ENCODE results near the gene XYLT1.

GRCh38 chr16:17291289-17291688, 179.5 kb downstream of the XYLT1 start:
- TF ChIP-seq, protein P1, sequence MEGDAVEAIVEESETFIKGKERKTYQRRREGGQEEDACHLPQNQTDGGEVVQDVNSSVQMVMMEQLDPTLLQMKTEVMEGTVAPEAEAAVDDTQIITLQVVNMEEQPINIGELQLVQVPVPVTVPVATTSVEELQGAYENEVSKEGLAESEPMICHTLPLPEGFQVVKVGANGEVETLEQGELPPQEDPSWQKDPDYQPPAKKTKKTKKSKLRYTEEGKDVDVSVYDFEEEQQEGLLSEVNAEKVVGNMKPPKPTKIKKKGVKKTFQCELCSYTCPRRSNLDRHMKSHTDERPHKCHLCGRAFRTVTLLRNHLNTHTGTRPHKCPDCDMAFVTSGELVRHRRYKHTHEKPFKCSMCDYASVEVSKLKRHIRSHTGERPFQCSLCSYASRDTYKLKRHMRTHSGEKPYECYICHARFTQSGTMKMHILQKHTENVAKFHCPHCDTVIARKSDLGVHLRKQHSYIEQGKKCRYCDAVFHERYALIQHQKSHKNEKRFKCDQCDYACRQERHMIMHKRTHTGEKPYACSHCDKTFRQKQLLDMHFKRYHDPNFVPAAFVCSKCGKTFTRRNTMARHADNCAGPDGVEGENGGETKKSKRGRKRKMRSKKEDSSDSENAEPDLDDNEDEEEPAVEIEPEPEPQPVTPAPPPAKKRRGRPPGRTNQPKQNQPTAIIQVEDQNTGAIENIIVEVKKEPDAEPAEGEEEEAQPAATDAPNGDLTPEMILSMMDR (IDR thresholded peaks at IDR 0.05), result no peak
- TF ChIP-seq POLR2A (IDR thresholded peaks at IDR 0.05) (no peak), POLR2AphosphoS5 (IDR thresholded peaks at IDR 0.05; ENCODE audit: insufficient read depth in 1 of 2, low read depth in 1 of 2) (no peak)

Measured in vagina (tissue), 2 donors.